HG02571 (cell line): ENCODE results near the gene ARHGAP25.
"Not testable (repeated sequence)": the region's sequence is repeated elsewhere in the genome, so short reads cannot be mapped to it uniquely, and the experiment has no call there.

Experiments
- ATAC-seq: cut with Tn5 transposase; IDR thresholded peaks from one replicate; pipeline ENCODE4 v1.9.1; 2021; ENCODE audit warnings: mild to moderate bottlenecking, moderate library complexity; ENCODE audit not compliant: unreplicated experiment

ARHGAP25 gene

GRCh38 chr2:68790600-68790999 is 56.0 kb downstream of the ARHGAP25 start:
- no peak for ATAC-seq

GRCh38 chr2:68791914-68792313 is 57.3 kb downstream of the ARHGAP25 start:
- ATAC-seq, result no peak

GRCh38 chr2:68792751-68793150 is 58.1 kb downstream of the ARHGAP25 start:
- ATAC-seq, result no peak

GRCh38 chr2:68796295-68796905 is 61.8 kb downstream of the ARHGAP25 start:
- no peak for ATAC-seq

GRCh38 chr2:68798569-68798968 is 64.0 kb downstream of the ARHGAP25 start:
- no peak for ATAC-seq

GRCh38 chr2:68799140-68800026 is 64.8 kb downstream of the ARHGAP25 start:
- ATAC-seq, result no peak

GRCh38 chr2:68800027-68800401 is 65.4 kb downstream of the ARHGAP25 start:
- no peak for ATAC-seq

GRCh38 chr2:68800517-68800916 is 65.9 kb downstream of the ARHGAP25 start:
- ATAC-seq, result no peak

GRCh38 chr2:68802161-68802560 is 67.5 kb downstream of the ARHGAP25 start:
- not testable (repeated sequence) for ATAC-seq

- no peak for ATAC-seq
Observed at GRCh38 chr2:68805025-68805424, 70.4 kb downstream of the ARHGAP25 start.

GRCh38 chr2:68806511-68807109 is 72.0 kb downstream of the ARHGAP25 start:
- ATAC-seq, result no peak

GRCh38 chr2:68807821-68808266 is 73.2 kb downstream of the ARHGAP25 start:
- ATAC-seq, result no peak

- no peak for ATAC-seq
Observed at GRCh38 chr2:68809324-68810240, 75.0 kb downstream of the ARHGAP25 start.

GRCh38 chr2:68811364-68811763 is 76.8 kb downstream of the ARHGAP25 start:
- no peak for ATAC-seq

- no peak for ATAC-seq
Observed at GRCh38 chr2:68812251-68812650, 77.6 kb downstream of the ARHGAP25 start.

GRCh38 chr2:68813596-68813995 is 79.0 kb downstream of the ARHGAP25 start:
- ATAC-seq, result no peak

- no peak for ATAC-seq
Observed at GRCh38 chr2:68817306-68817705, 82.7 kb downstream of the ARHGAP25 start.

- ATAC-seq, result no peak
Observed at GRCh38 chr2:68819556-68819955, 84.9 kb downstream of the ARHGAP25 start.

- ATAC-seq, result no peak
Observed at GRCh38 chr2:68822207-68822872, 87.7 kb downstream of the ARHGAP25 start.

GRCh38 chr2:68824831-68825230 is 90.2 kb downstream of the ARHGAP25 start:
- no peak for ATAC-seq
